Activated CD8-positive, alpha-beta memory T cell treated with anti-CD3 and anti-CD28 coated beads, Interleukin-2, amount 10 ng/mL, durations not matched to agents 7 days and 5 days (primary cell): Measurements from ENCODE around the gene FCMR. TPM values are rescaled to one million over a fixed set of nuclear protein-coding genes. Genes with fewer than 3 reads are reported as not detected.

ENCODE experiments used
- ATAC-seq: fragments of 150-1000 bp; cut with Tn5 transposase; one replicate; pipeline ENCODE4 v1.10.0; 2021; ENCODE audit warnings: moderate library complexity
- CTCF ChIA-PET: fragments of 350-600 bp; sonication (Branson Sonifier 250); formaldehyde crosslinking; loops from one replicate; lab custom pipeline; 2021; ENCODE audit warnings: antibody characterized with exemption; lab: Charles Lee
- DNase-seq: peaks from one replicate; pipeline ENCODE4 v3.0.0-alpha.2; 2020
- H3K27ac Mint-ChIP-seq: one replicate; pipeline ENCODE4 v1.8.0; 2021; ENCODE audit warnings: mild to moderate bottlenecking, mixed read lengths
- H3K27me3 Mint-ChIP-seq: one replicate; pipeline ENCODE4 v1.8.0; 2021; ENCODE audit warnings: mixed read lengths
- H3K36me3 Mint-ChIP-seq: one replicate; pipeline ENCODE4 v1.8.0; 2021; ENCODE audit warnings: mild to moderate bottlenecking, mixed read lengths
- H3K4me1 Mint-ChIP-seq: one replicate; pipeline ENCODE4 v1.8.0; 2021; ENCODE audit warnings: mixed read lengths
- H3K4me3 Mint-ChIP-seq: one replicate; pipeline ENCODE4 v1.8.0; 2021; ENCODE audit warnings: mild to moderate bottlenecking, moderate library complexity, mixed read lengths
- H3K9me3 Mint-ChIP-seq: one replicate; pipeline ENCODE4 v1.8.0; 2022; ENCODE audit warnings: low read depth, mixed read lengths
- total RNA-seq, 2 experiments: library from RNA; stranded (reverse); gene quantifications; one replicate each; pipeline ENCODE4 v1.2.3, GENCODE V29; 2021

The FCMR gene, protein sequence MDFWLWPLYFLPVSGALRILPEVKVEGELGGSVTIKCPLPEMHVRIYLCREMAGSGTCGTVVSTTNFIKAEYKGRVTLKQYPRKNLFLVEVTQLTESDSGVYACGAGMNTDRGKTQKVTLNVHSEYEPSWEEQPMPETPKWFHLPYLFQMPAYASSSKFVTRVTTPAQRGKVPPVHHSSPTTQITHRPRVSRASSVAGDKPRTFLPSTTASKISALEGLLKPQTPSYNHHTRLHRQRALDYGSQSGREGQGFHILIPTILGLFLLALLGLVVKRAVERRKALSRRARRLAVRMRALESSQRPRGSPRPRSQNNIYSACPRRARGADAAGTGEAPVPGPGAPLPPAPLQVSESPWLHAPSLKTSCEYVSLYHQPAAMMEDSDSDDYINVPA
- 10 to 100 TPM; 33.0 to 37.2 TPM for total RNA-seq

DNA sequence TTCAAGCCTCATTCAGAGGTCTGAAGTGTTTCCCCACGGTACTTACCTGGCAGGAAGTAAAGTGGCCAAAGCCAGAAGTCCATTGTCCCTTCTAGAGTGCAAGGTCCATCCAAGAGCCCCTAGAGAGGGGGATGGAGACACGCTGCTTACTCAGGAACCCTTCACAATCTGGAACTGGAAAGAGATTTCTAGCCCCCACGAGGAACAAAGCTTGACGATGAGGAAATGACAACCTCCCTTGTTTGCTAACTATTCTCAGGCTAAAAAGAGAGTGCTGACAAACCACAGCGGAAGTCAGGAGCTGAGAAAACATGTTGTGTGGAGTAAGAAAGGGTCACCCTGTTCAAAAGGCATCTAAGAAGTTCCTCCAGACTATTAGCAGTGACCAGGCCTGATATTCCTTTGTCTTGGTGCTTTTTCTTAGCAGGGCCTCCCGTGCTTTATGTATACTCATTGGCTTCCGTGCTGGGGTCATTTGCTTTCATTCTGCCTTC lies at the start of gene FCMR:
Gene FCMR, minus strand, starts transcription at position 170 of the 494 bp plus-strand sequence. Its CDS starts 87 bp downstream, at position 83.
- ATAC-seq, result peak; percentile 34
- DNase-seq, result peak; percentile 76
- Mint-ChIP-seq H3K27me3 (no peaks in the 10 kb centered on the region), H3K4me1 (peaks cover 24% of the 10 kb centered on the region), H3K27ac (no peak within 1 kb of the TSS), H3K4me3 (no peak within 1 kb of the TSS), H3K36me3 (peaks cover 13% of the 10 kb centered on the region), H3K9me3 (no peaks in the 10 kb centered on the region)
- CTCF ChIA-PET, result interaction anchor here (0.9 to 3.8 kb wide), 16 partner anchors 9 to 287 kb away, joined by 3 to 63 read pairs (median 5); partner anchors contain the start of gene IL20

DNA sequence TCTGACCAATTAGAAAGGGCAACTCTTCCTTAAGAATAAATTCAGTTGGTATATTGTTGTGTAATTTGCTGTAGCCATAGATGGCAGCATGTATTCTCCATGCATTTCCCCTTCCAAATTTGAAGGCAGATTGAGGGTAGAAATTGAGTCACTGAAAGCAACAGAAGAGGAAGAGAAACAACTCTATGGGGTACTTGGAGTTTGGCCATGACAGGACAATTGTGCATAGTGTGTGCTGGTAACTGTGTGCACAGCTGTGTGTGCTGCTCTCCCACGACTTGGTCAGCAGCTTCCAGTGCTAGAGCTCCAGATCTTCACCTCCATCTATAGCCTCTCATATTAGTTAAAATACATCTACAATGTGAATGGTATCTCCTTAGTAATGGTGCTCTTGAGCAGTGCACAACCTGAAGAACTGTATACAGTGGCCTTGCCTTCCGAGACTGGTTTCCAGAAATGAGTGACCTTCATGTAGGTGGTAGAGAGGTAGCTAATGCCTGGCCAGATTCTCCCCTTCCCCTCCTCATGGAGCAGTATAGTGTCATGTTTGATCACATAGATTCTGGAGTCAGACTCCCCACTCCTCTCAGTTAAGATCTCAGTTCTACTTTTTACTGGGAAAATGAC lies 49.4 kb upstream of the FCMR start:
- H3K4me3 Mint-ChIP-seq, result no peak overlapping the region
- CTCF ChIA-PET, result interaction anchor here (1.0 to 7.4 kb wide), 7 partner anchors 8 to 236 kb away, joined by 3 to 47 read pairs (median 4); no protein-coding TSS in a partner anchor
- peaks cover 39% of the 10 kb centered on the region for H3K27me3 Mint-ChIP-seq
- no peaks in the 10 kb centered on the region for H3K36me3 Mint-ChIP-seq
- peaks cover 21% of the 10 kb centered on the region for H3K4me1 Mint-ChIP-seq
- DNase-seq (no peak), ATAC-seq (no peak)
- H3K9me3 Mint-ChIP-seq, result no peaks in the 10 kb centered on the region
- H3K27ac Mint-ChIP-seq, result no peak overlapping the region

DNA sequence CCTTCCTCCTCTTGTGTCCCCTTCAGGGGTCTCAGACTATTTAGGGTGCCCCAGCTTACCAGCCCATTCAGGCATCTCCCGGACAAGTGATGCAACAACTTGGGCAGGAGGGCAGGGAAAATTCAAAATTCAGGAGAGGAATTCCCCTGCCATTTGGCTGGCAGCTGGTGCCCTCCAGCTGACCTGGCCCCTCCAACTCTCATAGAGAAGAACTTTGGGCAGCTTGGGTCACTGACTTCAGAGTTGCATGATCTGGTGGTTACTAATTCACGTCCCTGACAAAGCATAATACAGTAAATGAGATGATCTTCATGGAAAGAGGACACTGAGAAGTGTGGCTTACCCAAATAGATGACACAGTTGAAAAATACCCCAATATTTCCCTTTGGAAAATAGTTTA lies 48.7 kb upstream of the FCMR start, which contains the start of gene FCAMR:
Gene FCAMR, minus strand, starts transcription at position 15 of the 400 bp plus-strand sequence. CDS start 335 bp downstream, outside the sequence.
- Mint-ChIP-seq H3K27me3 (peaks cover 39% of the 10 kb centered on the region), H3K27ac (no peak within 1 kb of the TSS), H3K4me3 (no peak within 1 kb of the TSS), H3K36me3 (no peaks in the 10 kb centered on the region), H3K4me1 (peaks cover 21% of the 10 kb centered on the region), H3K9me3 (no peaks in the 10 kb centered on the region)
- no peak for ATAC-seq
- no peak for DNase-seq
- CTCF ChIA-PET, result interaction anchor here (1.0 to 7.4 kb wide), 6 partner anchors 7 to 236 kb away, joined by 3 to 47 read pairs (median 4); no protein-coding TSS in a partner anchor

DNA sequence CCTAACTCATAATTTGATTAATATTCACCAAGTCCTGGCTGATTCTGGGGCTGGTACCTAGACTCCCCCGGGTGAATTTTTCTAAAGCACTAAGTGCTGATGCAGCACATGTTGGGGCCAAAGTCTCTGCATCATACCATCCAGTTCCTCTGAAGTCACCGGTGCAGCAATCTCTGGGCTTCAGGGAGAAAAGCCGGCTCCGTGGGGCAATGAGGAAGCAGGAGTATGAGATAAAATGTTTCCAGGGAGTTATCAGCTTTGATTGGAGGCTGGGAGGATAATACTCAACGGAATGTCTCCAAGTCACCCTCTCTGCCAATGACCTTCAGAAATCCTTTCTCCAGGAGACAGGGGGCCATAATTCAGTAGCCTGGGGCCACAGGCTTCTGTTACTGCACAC lies 47.3 kb upstream of the FCMR start:
- Mint-ChIP-seq H3K4me3 (no peak overlapping the region), H3K36me3 (no peaks in the 10 kb centered on the region), H3K27ac (no peak overlapping the region), H3K27me3 (peaks cover 39% of the 10 kb centered on the region), H3K9me3 (no peaks in the 10 kb centered on the region), H3K4me1 (peaks cover 21% of the 10 kb centered on the region)
- CTCF ChIA-PET, result interaction anchor here (1.3 to 7.4 kb wide), 4 partner anchors 11 to 36 kb away, joined by 3 to 47 read pairs (median 6); no protein-coding TSS in a partner anchor
- no peak for DNase-seq
- ATAC-seq, result no peak

DNA sequence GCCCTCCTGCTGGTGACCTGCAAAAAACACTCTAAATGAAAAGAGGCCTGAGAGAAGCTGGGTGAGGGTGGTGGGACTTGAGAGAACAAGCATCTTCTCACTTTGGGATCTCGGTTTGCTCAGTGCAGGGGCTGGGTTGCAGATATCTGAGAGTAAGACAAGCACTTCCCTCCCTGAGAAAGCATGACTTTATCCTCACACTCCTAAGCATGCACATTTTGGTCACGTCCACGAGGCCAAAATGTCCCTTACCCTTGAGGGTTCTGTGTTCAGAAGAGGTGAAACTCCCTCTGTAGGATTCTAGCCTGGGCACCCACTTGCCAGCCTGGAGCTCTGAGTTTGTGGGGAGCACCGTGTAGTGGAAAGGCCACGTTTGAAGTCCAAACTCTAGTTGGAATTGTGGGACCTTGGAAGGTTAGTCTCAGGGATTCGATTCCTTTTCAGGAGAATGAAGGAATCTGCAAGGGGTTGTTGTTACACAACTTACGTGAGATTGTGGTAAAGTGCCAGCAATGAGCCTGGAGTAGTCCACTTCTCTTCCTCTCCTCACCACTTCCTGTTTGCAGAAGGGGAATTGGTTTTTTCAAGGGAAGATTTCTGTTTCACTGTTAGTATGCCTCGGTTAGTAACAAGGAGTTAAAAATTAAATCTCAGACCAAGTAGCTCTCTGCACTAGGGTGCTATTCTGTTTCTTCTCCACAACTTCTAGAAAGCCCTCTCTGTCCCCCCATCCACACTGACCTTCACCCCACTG lies 45.5 kb upstream of the FCMR start:
- DNase-seq (no peak), ATAC-seq (peak; percentile 39)
- Mint-ChIP-seq H3K36me3 (no peaks in the 10 kb centered on the region), H3K27ac (peak overlapping the region; percentile 50), H3K27me3 (peaks cover 30% of the 10 kb centered on the region), H3K4me3 (peak overlapping the region; percentile 40), H3K4me1 (peaks cover 35% of the 10 kb centered on the region), H3K9me3 (no peaks in the 10 kb centered on the region)
- CTCF ChIA-PET, result interaction anchor here (0.7 to 7.4 kb wide), 10 partner anchors 11 to 241 kb away, joined by 3 to 47 read pairs (median 4); no protein-coding TSS in a partner anchor

DNA sequence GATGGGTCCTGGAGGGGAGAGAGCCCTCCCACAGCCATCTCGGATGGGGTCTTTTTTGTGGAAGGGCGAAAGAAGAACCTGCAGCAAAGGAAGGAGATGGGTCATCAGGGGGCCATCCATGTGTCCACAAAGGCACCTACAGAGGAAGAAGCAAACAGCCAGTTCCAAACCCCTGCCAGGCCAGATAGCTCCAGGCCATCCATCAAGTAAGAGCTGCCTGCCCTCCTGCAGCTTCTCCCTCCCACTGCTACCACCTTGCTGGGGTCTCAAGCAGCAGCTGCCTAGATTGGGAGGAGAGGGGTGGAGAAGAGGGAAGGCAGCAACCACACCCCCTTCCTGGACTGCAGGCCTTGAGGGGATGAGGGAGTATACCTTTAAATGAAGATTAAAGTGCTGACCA lies 44.0 kb upstream of the FCMR start:
- no peaks in the 10 kb centered on the region for H3K9me3 Mint-ChIP-seq
- peaks cover 20% of the 10 kb centered on the region for H3K27me3 Mint-ChIP-seq
- H3K36me3 Mint-ChIP-seq, result no peaks in the 10 kb centered on the region
- no peak for DNase-seq
- CTCF ChIA-PET, result interaction anchor here (1.0 to 1.5 kb wide), 2 partner anchors 18 to 32 kb away, joined by 3 to 4 read pairs; no protein-coding TSS in a partner anchor
- no peak for ATAC-seq
- no peak overlapping the region for H3K4me3 Mint-ChIP-seq
- H3K4me1 Mint-ChIP-seq, result peaks cover 43% of the 10 kb centered on the region
- no peak overlapping the region for H3K27ac Mint-ChIP-seq

DNA sequence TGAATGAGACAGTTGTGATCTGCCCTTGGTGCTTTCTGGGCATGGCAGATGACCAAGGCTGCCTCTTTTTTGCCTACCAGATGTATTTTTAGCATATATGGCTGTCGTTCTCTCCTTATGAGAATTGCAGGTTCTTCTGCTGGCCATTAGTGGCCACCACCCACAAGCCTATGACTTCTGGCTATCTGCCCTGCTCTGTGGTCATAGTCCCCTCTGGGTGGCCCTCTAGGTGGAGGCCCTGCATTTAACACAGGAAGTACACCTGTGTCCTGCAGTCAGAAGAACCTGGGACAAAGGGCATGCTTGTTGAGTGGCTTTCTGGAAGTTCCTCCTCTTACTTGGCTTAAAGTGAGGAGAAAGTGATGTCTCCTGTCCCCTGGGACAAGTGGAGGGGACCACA lies 42.0 kb upstream of the FCMR start:
- no peak overlapping the region for H3K4me3 Mint-ChIP-seq
- peaks cover 43% of the 10 kb centered on the region for H3K4me1 Mint-ChIP-seq
- H3K36me3 Mint-ChIP-seq, result no peaks in the 10 kb centered on the region
- no peak overlapping the region for H3K27ac Mint-ChIP-seq
- DNase-seq (no peak), ATAC-seq (no peak)
- CTCF ChIA-PET, result interaction anchor here (1.1 to 1.8 kb wide), 3 partner anchors 19 to 51 kb away, joined by 4 to 5 read pairs (median 5); no protein-coding TSS in a partner anchor
- H3K27me3 Mint-ChIP-seq, result peaks cover 1% of the 10 kb centered on the region
- H3K9me3 Mint-ChIP-seq, result no peaks in the 10 kb centered on the region

DNA sequence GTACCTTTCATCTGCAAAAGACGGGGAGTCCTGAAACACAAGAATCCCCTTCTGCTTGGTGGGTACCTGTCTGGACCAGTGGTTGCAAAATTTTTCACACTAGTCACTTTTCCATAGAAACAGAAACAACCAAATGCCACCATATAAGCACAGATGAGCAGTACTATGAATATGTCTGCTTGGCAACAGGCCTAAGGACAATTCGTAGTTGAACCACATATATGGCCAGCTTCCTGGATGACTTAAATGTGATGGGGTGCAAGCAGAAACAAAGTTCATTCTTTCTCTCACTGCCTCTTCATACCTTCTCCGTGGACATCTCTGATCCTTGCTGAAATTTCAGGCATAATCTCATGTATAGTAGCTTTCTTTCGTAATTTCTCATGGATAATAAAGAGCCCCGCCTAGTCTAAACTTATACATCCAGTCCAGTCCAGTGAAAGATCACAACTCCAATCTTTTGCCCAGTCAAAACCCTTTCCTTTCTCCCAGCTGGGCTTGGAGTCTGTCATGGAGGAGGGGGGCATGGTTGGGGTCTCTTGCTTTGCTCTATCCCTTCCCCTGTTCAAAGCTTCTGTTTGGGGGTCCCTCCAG lies 41.5 kb upstream of the FCMR start:
- peaks cover 40% of the 10 kb centered on the region for H3K4me1 Mint-ChIP-seq
- ATAC-seq (no peak), DNase-seq (no peak)
- CTCF ChIA-PET, result interaction anchor here (0.6 to 1.8 kb wide), 5 partner anchors 8 to 50 kb away, joined by 3 to 8 read pairs (median 5); no protein-coding TSS in a partner anchor
- peaks cover 2% of the 10 kb centered on the region for H3K27me3 Mint-ChIP-seq
- H3K27ac Mint-ChIP-seq, result no peak overlapping the region
- H3K36me3 Mint-ChIP-seq, result no peaks in the 10 kb centered on the region
- no peaks in the 10 kb centered on the region for H3K9me3 Mint-ChIP-seq
- no peak overlapping the region for H3K4me3 Mint-ChIP-seq

DNA sequence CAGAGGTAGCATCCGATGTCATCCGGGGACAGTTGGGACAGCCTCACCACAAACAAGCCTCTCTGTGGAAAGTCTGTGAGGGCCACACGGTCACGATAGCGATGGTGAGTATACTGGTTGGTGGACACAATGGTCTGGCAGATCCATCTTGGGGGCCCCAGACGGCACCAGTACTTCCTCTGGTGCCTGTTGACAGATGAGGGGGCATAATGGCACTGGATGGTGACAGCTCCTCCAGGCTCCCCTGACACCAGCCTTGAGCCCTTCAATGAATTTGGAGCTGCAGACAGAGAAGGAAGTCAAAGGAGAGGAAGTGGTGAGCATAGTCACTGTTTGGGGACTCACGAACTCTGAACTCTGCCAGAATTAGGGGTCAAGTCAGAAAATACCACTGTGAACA lies 40.5 kb upstream of the FCMR start:
- Mint-ChIP-seq H3K27me3 (peaks cover 6% of the 10 kb centered on the region), H3K36me3 (no peaks in the 10 kb centered on the region), H3K4me3 (no peak overlapping the region), H3K4me1 (peaks cover 30% of the 10 kb centered on the region), H3K27ac (peak overlapping the region; percentile 68), H3K9me3 (no peaks in the 10 kb centered on the region)
- peak; percentile 66 for ATAC-seq
- CTCF ChIA-PET, result interaction anchor here (0.7 to 1.8 kb wide), 4 partner anchors 16 to 50 kb away, joined by 3 to 8 read pairs (median 6); no protein-coding TSS in a partner anchor
- peak; percentile 46 for DNase-seq

DNA sequence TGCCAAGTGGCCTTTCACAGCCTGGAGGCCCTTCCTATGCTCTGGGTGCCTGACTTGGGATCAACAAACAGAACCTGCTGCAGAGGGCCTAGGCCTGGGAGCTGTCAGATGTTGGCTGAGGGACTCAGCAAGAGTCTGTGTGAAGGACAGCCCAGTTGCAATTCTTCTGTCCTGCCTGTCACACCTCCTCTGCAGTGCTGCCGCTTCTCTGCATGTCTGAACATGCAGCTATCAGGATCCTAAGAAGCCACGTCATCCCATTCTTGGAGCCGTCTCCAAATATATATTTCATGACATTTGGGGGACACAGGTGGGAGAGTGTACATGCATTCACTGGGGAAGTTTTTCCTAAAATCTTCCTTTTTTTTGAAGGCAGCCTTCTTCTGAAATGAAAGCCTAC lies 39.9 kb upstream of the FCMR start:
- peaks cover 24% of the 10 kb centered on the region for H3K4me1 Mint-ChIP-seq
- H3K4me3 Mint-ChIP-seq, result no peak overlapping the region
- DNase-seq (no peak), ATAC-seq (no peak)
- H3K9me3 Mint-ChIP-seq, result no peaks in the 10 kb centered on the region
- no peak overlapping the region for H3K27ac Mint-ChIP-seq
- CTCF ChIA-PET, result interaction anchor here (1.0 to 1.7 kb wide), 4 partner anchors 21 to 341 kb away, joined by 3 to 8 read pairs (median 4); no protein-coding TSS in a partner anchor
- peaks cover 7% of the 10 kb centered on the region for H3K27me3 Mint-ChIP-seq
- H3K36me3 Mint-ChIP-seq, result no peaks in the 10 kb centered on the region

DNA sequence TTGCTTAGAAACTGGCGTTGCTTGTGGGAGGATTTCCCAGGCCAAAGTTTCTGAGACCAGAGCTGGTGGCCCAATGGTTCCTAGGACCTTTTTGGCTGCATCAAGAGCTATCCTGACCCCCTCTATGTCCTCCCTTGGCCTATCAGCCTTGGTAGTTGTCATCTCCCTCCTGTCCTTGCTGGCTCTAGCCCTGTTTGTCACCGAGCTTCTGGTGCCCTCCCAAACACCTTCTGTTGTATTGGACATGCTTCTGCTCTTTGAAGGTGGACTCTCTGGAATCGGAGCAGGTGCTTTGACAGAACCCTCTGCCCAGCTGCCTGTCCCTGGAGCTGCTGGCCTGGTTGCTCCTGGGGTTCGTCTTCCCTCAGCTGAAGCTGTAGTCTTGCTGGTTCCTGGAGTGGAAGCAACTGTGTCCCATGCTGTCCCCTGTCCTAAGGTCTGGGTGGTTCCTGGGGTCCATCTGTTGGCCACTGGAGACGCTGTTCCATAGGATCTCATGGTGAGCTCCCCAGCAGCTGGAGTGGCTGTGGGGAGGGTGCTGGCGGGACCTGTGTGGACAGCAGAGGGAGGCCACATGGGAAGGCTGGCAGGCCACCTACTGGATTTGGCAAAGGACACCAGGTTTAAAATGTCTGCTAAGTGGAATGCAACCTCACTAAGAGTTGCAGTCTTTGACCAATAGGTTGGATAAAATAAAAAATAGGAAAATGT lies 39.1 kb upstream of the FCMR start:
- no peak for ATAC-seq
- H3K4me3 Mint-ChIP-seq, result no peak overlapping the region
- DNase-seq, result no peak
- H3K36me3 Mint-ChIP-seq, result no peaks in the 10 kb centered on the region
- no peaks in the 10 kb centered on the region for H3K9me3 Mint-ChIP-seq
- peaks cover 7% of the 10 kb centered on the region for H3K27me3 Mint-ChIP-seq
- H3K4me1 Mint-ChIP-seq, result peaks cover 23% of the 10 kb centered on the region
- H3K27ac Mint-ChIP-seq, result no peak overlapping the region
- CTCF ChIA-PET, result interaction anchor here (0.9 to 2.3 kb wide), 7 partner anchors 9 to 341 kb away, joined by 3 to 9 read pairs (median 3); no protein-coding TSS in a partner anchor
